CD4-positive, alpha-beta memory T cell (primary cell): Measurements from ENCODE around the gene HS3ST1. TPM values are rescaled to one million over a fixed set of nuclear protein-coding genes. Genes with fewer than 3 reads are reported as not detected.
A peak's percentile ranks its signal among the peaks of the same experiment; 100 is the strongest.

Source experiments
- CTCF ChIA-PET: fragments of 350-600 bp; sonication (Branson Sonifier 250); formaldehyde crosslinking; loops from one replicate; lab custom pipeline; 2021; ENCODE audit warnings: inconsistent platforms; ENCODE audit not compliant: partially characterized antibody; lab: Charles Lee
- POLR2A ChIA-PET: fragments of 350-600 bp; sonication (Branson Sonifier 250); formaldehyde crosslinking; loops from one replicate; lab custom pipeline; 2021; ENCODE audit not compliant: partially characterized antibody; lab: Charles Lee
- DNase-seq, 5 donors: peaks; one replicate each; pipeline versions ENCODE4 v3.0.0 to v3.0.0-alpha.2; 2020 to 2022; ENCODE audit warnings: mixed read lengths in 1 of 5
- H3K27ac ChIP-seq: one replicate; pipeline ENCODE4 v1.7.0; 2013; ENCODE audit warnings: low read depth, low read length
- H3K27me3 ChIP-seq: 2 replicates; pipeline ENCODE4 v1.7.0; 2013; ENCODE audit warnings: mild to moderate bottlenecking, low read length, moderate library complexity; ENCODE audit not compliant: insufficient read depth
- H3K36me3 ChIP-seq: 2 replicates; pipeline ENCODE4 v1.7.0; 2013; ENCODE audit warnings: mild to moderate bottlenecking, low read length, moderate library complexity; ENCODE audit not compliant: insufficient read depth
- H3K4me1 ChIP-seq: 2 replicates; pipeline ENCODE4 v1.7.0; 2013; ENCODE audit warnings: mild to moderate bottlenecking, low read length, moderate library complexity; ENCODE audit not compliant: insufficient read depth
- H3K4me3 ChIP-seq, 2 donors: one replicate each; pipeline ENCODE4 v1.7.0; 2013; ENCODE audit warnings: low read length in 2 of 2, mild to moderate bottlenecking in 1 of 2
- H3K9me3 ChIP-seq, 2 donors: one replicate each; pipeline ENCODE4 v1.7.0; 2013; ENCODE audit warnings: low read length in 2 of 2, control low read depth in 1 of 2; ENCODE audit not compliant: control insufficient read depth in 1 of 2
- H3K27ac Mint-ChIP-seq, 7 donors: one replicate each; pipeline ENCODE4 v1.8.0; 2020 to 2021; ENCODE audit warnings: mixed read lengths in 7 of 7, mild to moderate bottlenecking in 6 of 7, inconsistent platforms in 3 of 7, moderate library complexity in 3 of 7
- H3K27me3 Mint-ChIP-seq, 2 donors: one replicate each; pipeline ENCODE4 v1.8.0; 2020 to 2021; ENCODE audit warnings: mixed read lengths in 2 of 2
- H3K36me3 Mint-ChIP-seq, 2 donors: one replicate each; pipeline ENCODE4 v1.8.0; 2020 to 2021; ENCODE audit warnings: mixed read lengths in 2 of 2, inconsistent platforms in 1 of 2, mild to moderate bottlenecking in 1 of 2
- H3K4me1 Mint-ChIP-seq, 4 donors: one replicate each; pipeline ENCODE4 v1.8.0; 2020 to 2021; ENCODE audit warnings: mixed read lengths in 4 of 4, mild to moderate bottlenecking in 1 of 4
- H3K4me3 Mint-ChIP-seq, 8 donors: one replicate each; pipeline ENCODE4 v1.8.0; 2020 to 2021; ENCODE audit warnings: mixed read lengths in 8 of 8, mild to moderate bottlenecking in 7 of 8, moderate library complexity in 6 of 8, inconsistent platforms in 3 of 8
- H3K9me3 Mint-ChIP-seq, 8 donors: one replicate each; pipeline ENCODE4 v1.8.0; 2020 to 2021; ENCODE audit warnings: mixed read lengths in 8 of 8, mild to moderate bottlenecking in 5 of 8, inconsistent platforms in 3 of 8, moderate library complexity in 1 of 8
- intact Hi-C: fragments of 100-400 bp; cut with micrococcal nuclease; formaldehyde crosslinking; loops from one replicate; pipeline ENCODE4 v1.15.1; 2023
- polyA plus RNA-seq, 2 donors: library from polyadenylated mRNA; unstranded; fragments of 300-500 nt; fragmentation: Illumina TruSeq; gene quantifications; one replicate each; pipeline ENCODE4 v1.2.3, GENCODE V29; 2021
- total RNA-seq, 2 experiments: library from RNA; stranded (reverse); gene quantifications; one replicate each; pipeline ENCODE4 v1.2.3, GENCODE V29; 2021

The HS3ST1 gene
- total and polyA plus RNA-seq, 4 experiments from 2014 or later = 0.03 to 0.06 TPM; not detected in 2

DNA sequence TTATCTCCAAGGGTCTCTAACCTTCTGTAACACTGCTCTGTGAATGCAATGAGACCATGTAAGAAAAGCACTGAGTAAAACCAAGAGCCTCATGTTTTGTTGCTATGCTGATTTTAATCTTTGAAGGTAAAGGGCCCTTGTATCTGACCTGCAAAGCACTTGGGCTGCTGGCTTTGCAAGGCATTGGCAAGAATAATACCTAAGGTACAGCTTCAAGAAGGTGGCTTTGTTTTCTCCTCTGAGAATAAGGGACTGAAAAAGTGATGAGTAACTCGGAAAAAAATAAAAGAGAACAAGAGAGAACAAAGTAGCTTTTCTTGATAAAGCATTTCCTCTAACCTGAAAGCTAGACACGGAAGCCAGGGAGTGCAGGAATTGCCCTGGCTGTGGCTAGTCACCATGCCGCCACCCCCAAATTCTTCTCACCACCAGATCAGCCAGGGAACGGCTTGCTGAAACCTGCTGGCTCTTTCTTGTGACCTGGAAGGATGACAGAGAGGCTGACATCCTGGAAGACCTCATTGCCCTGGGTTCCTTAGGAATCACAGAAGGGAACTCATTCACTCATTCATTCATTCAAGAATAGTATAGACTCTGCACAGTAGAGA, 41.8 kb upstream of the HS3ST1 start:
- Histone ChIP-seq H3K9me3 (no peaks in the 10 kb centered on the region), H3K27me3 (no peaks in the 10 kb centered on the region), H3K4me1 (peaks cover 24% of the 10 kb centered on the region), H3K4me3 (no peak overlapping the region), H3K36me3 (no peaks in the 10 kb centered on the region), H3K27ac (peak overlapping the region; percentile 7)
- Mint-ChIP-seq H3K27ac (peak overlapping the region; percentile 83 to 100 (median 99)), H3K36me3 (no peaks in the 10 kb centered on the region), H3K4me1 (peaks cover 22 to 34% (median 28%) of the 10 kb centered on the region in 4 donors), H3K4me3 (peak overlapping the region; percentile 39 to 99 (median 90)), H3K9me3 (peaks cover 0 to 4% (median 0%) of the 10 kb centered on the region in 8 donors), H3K27me3 (no peaks in the 10 kb centered on the region)
- peak in 2 of 5 donors; percentile 13 to 50 for DNase-seq
- POLR2A ChIA-PET = interaction anchor here (1.5 to 1.8 kb wide), 2 partner anchors 11 to 19 kb away, joined by 4 to 11 read pairs; no protein-coding TSS in a partner anchor
- CTCF ChIA-PET = interaction anchor here (1.5 kb wide), 1 partner anchor 46 kb away, joined by 4 read pairs; no protein-coding TSS in a partner anchor
- intact Hi-C loops = loop anchor here (5.0 kb wide), 1 partner anchor 1353 kb away; the partner anchor contains the start of gene WDR1

DNA sequence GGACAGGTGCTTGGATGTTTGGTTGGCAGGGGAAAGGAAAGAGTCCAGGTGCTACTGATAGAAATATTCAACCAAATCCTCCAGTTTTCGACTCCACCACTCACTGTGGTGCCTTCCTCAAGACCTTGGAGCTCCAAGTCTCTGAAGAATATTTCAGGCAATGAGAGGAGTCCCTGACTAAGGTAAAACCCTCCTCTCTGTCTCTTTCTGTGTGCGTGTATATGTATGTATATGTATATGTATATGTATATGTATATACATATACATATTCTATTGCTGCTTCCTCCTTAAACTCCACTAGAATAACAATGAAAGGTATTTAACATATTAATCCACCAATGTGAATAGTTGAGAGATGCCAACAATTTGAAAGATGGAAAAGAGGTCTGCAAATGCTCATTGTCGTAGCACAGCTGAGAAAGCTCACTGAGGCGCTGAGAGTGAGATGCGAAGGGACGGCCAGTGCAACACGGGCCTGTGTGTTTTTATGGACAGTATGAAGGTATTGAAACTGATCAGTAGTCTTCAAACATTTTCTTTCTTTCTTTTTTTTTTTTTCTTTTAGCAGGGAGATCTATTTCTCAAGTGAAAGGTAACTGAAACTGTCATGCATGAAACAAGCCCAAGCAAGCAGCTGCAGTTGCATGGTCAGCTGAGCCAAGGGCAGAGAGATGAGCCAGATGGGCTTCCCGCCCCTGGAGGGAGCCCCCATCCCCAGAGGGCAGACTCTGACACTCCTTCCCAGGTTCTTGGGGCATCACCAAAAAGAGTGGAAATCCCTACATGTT, 41.1 kb upstream of the HS3ST1 start:
- intact Hi-C loops = loop anchor here (5.0 kb wide), 1 partner anchor 1353 kb away; the partner anchor contains the start of gene WDR1
- Mint-ChIP-seq H3K4me3 (peak overlapping the region in 5 of 8 donors; percentile 31 to 94 (median 67)), H3K27me3 (no peaks in the 10 kb centered on the region), H3K9me3 (peaks cover 0 to 4% (median 0%) of the 10 kb centered on the region in 8 donors), H3K4me1 (peaks cover 21 to 34% (median 28%) of the 10 kb centered on the region in 4 donors), H3K27ac (peak overlapping the region; percentile 25 to 99 (median 83)), H3K36me3 (no peaks in the 10 kb centered on the region)
- POLR2A ChIA-PET = no interaction called here
- CTCF ChIA-PET = interaction anchor here (1.5 kb wide), 1 partner anchor 46 kb away, joined by 4 read pairs; no protein-coding TSS in a partner anchor
- DNase-seq = no peak
- no peaks in the 10 kb centered on the region for H3K9me3 ChIP-seq
- H3K36me3 ChIP-seq = no peaks in the 10 kb centered on the region
- H3K4me1 ChIP-seq = peaks cover 24% of the 10 kb centered on the region
- H3K4me3 ChIP-seq = no peak overlapping the region
- no peaks in the 10 kb centered on the region for H3K27me3 ChIP-seq
- peak overlapping the region; percentile 7 for H3K27ac ChIP-seq

DNA sequence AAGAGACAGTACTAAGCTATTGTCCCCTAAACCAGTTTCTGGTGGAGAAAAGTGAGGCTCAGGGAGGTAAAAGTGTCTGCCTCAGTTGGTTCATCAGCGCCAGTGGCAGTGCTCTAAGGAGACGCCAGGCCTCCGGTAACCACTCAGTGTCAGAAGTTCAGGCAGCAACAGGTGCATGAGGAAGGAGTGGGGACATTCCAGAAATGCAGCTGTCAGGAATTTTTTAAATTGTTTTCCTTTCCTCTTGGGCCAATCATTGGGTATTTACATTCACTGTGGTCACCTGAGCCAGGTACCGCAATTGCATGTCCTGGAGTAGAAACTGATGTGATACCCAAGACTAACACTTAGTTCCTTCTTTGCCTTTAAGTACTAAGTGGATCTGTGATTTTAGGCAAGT, 40.2 kb upstream of the HS3ST1 start:
- Mint-ChIP-seq H3K27ac (peak overlapping the region in 3 of 7 donors; percentile 11 to 71 (median 60)), H3K27me3 (no peaks in the 10 kb centered on the region), H3K9me3 (peaks cover 0 to 4% (median 0%) of the 10 kb centered on the region in 8 donors), H3K36me3 (peaks cover 0 to 4% of the 10 kb centered on the region in 2 donors), H3K4me1 (peaks cover 21 to 34% (median 28%) of the 10 kb centered on the region in 4 donors), H3K4me3 (no peak overlapping the region)
- ChIA-PET CTCF (no interaction called here), POLR2A (no interaction called here)
- H3K36me3 ChIP-seq = no peaks in the 10 kb centered on the region
- no peak overlapping the region for H3K27ac ChIP-seq
- H3K4me1 ChIP-seq = peaks cover 24% of the 10 kb centered on the region
- intact Hi-C loops = no loop called here
- no peaks in the 10 kb centered on the region for H3K9me3 ChIP-seq
- H3K27me3 ChIP-seq = no peaks in the 10 kb centered on the region
- no peak overlapping the region for H3K4me3 ChIP-seq
- DNase-seq = no peak

DNA sequence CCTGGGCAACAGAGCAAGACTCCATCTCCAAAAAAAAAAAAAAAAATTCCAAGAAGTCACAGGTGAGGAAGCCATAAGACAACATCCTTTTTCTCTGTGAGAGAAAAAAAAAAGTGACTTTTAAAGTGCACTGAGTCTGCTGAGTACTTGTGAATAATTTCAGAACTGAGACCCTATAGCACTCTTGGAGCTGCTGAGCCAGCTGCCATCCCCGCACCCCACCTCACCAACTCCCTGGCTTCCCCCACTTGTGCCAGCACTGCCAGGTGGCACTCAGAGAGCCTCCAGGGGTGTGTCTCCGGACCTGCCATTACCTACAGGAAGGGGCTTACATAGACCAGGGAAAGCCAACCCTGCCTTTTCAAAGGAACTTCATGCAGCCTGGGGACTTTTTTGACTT, 39.2 kb upstream of the HS3ST1 start:
- Mint-ChIP-seq H3K4me3 (no peak overlapping the region), H3K27ac (no peak overlapping the region), H3K27me3 (no peaks in the 10 kb centered on the region), H3K36me3 (peaks cover 0 to 6% of the 10 kb centered on the region in 2 donors), H3K9me3 (peaks cover 0 to 4% (median 0%) of the 10 kb centered on the region in 8 donors), H3K4me1 (peaks cover 21 to 30% (median 27%) of the 10 kb centered on the region in 4 donors)
- Histone ChIP-seq H3K4me3 (no peak overlapping the region), H3K4me1 (peaks cover 24% of the 10 kb centered on the region), H3K27ac (no peak overlapping the region), H3K27me3 (no peaks in the 10 kb centered on the region), H3K36me3 (no peaks in the 10 kb centered on the region), H3K9me3 (no peaks in the 10 kb centered on the region)
- ChIA-PET POLR2A (no interaction called here), CTCF (no interaction called here)
- no peak for DNase-seq
- intact Hi-C loops = no loop called here

DNA sequence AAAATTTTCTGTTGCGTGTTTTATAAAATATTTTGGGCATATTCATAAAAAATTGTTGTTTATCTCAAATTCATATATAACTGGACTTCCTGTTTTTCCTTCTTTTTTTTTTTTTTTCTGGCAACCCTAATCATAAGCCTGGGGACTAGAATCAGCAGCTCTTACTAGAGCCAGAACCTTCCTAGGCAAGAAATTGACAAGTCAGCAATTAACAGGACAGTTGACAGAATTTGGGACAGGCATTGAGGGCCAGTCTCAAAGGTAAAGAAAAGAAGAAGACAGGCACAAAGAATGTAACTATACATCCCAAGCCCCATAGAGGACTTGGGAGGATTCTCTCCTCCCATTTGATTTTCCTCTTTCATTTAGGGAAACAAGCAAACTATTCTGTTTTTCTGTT, 35.0 kb upstream of the HS3ST1 start:
- H3K36me3 Mint-ChIP-seq = peaks cover 1 to 32% of the 10 kb centered on the region in 2 donors
- H3K9me3 ChIP-seq = no peaks in the 10 kb centered on the region
- peaks cover 0 to 2% (median 0%) of the 10 kb centered on the region in 4 donors for H3K4me1 Mint-ChIP-seq
- no peak overlapping the region for H3K4me3 ChIP-seq
- H3K27ac Mint-ChIP-seq = no peak overlapping the region
- no peaks in the 10 kb centered on the region for H3K36me3 ChIP-seq
- POLR2A ChIA-PET = no interaction called here
- peaks cover 0 to 1% of the 10 kb centered on the region in 2 donors for H3K27me3 Mint-ChIP-seq
- H3K4me3 Mint-ChIP-seq = no peak overlapping the region
- H3K27ac ChIP-seq = no peak overlapping the region
- H3K9me3 Mint-ChIP-seq = peaks cover 0 to 24% (median 18%) of the 10 kb centered on the region in 8 donors
- no peaks in the 10 kb centered on the region for H3K4me1 ChIP-seq
- intact Hi-C loops = no loop called here
- DNase-seq = no peak
- CTCF ChIA-PET = no interaction called here
- H3K27me3 ChIP-seq = no peaks in the 10 kb centered on the region

DNA sequence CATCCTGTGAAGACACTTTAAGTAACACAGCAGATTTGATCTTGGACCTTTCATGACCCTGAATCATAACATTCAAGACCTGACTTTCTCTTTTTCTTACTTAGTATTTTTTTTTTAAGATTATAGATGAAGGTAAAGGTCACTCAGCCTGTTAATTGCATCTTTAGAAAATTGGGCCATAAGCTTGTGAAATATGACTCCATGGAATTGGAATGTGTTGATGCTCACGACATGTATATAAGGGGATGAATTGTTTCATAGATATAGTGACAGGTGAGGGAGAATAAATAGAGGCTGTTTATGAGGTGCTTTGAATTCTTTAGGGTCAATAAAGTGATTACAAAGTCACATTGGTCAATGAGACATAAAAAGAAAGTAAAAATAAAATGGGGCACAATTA, 27.7 kb upstream of the HS3ST1 start:
- intact Hi-C loops = no loop called here
- H3K4me3 Mint-ChIP-seq = no peak overlapping the region
- H3K27me3 Mint-ChIP-seq = peaks cover 3 to 4% of the 10 kb centered on the region in 2 donors
- DNase-seq = no peak
- H3K27me3 ChIP-seq = no peaks in the 10 kb centered on the region
- no peak overlapping the region for H3K4me3 ChIP-seq
- H3K36me3 ChIP-seq = no peaks in the 10 kb centered on the region
- peaks cover 0 to 24% (median 19%) of the 10 kb centered on the region in 8 donors for H3K9me3 Mint-ChIP-seq
- no peak overlapping the region for H3K27ac ChIP-seq
- peaks cover 3 to 11% (median 4%) of the 10 kb centered on the region in 4 donors for H3K4me1 Mint-ChIP-seq
- H3K27ac Mint-ChIP-seq = no peak overlapping the region
- H3K36me3 Mint-ChIP-seq = peaks cover 1 to 36% of the 10 kb centered on the region in 2 donors
- H3K4me1 ChIP-seq = no peaks in the 10 kb centered on the region
- ChIA-PET POLR2A (no interaction called here), CTCF (interaction anchor here (0.6 kb wide), 1 partner anchor 8 kb away, joined by 3 read pairs; no protein-coding TSS in a partner anchor)
- no peaks in the 10 kb centered on the region for H3K9me3 ChIP-seq
